ENCODE measurements around the gene ECD. TPM values are rescaled to one million over a fixed set of nuclear protein-coding genes. Genes with fewer than 3 reads are reported as not detected.

The ECD gene
- polyA plus RNA-seq, 12 donors, result 21.4 to 31.1 (median 25.3) TPM; not detected in 1

- DNase-seq, result no peak
These were observed 61.5 kb downstream of the ECD start for GRCh38 chr10:73106301-73106700.

- no peak for DNase-seq
These were observed 68.7 kb downstream of the ECD start for GRCh38 chr10:73099141-73099540.

DNA sequence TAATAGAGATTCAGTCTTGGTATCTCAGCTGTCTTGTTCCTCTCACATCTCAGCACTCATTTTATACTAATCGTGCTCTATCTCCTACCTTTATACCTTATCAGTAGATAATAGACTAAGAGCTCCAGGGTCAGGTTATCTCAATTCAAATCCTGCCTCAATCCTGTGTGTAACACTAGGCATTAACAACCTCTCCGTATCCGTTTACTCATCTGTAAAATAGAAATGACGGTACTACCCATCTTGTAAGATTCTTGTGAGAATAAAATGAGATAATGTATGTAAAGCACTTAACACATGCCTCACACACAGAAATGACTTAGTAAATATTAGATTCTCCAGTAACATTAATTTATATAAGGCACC lies 70.5 kb downstream of the ECD start:
- no peak for DNase-seq

DNA sequence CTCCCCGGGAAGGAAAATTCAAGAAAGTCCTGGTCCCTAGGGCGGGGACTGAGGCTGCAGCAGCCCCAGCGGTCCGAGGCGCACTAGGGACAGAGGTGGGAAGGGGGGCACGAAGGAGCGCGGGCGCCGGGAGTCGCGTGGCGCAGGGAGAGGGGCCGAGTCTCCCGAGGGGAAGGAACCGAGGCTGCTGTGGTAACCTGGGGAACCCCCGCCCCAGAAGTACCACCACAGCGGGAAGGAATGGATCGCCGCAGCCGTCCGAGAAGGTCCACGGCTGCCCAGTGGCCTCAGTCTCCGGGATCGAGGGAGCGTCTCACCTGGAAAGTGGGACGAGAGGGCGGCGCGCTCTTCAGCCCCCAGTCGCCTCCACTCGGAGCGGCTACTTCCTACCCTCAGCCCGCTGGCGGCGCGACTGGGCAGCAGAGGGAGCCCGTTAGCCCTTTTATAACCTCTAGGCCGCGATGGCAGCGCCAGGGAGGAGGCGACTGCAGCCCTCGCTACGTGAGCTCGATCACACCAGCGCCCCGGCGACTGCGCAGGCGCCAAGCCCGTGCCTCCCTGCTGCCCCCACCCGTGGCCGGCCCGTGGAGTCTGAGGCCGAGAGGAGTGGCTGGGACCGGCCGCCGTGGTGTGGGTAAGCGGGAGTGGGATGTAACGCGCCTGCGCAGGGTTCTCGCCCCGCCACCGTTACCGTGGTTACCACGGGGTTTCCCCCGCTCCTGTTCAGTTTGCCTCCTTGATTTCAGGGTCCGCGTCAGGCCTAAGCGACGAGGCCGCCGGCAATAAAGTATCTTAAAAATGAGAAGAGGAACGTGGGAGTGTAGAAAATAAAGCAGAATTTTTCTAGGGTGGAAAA lies 71.1 kb downstream of the ECD start, which contains the start of gene P4HA1:
Gene P4HA1 (minus strand): TSS at position 418 of the 856 bp plus-strand sequence. CDS start 21,983 bp downstream, outside the sequence.
- peak; percentile 98 for DNase-seq

- DNase-seq, result peak; percentile 81
These were observed 71.8 kb downstream of the ECD start for GRCh38 chr10:73096041-73096448.

DNA sequence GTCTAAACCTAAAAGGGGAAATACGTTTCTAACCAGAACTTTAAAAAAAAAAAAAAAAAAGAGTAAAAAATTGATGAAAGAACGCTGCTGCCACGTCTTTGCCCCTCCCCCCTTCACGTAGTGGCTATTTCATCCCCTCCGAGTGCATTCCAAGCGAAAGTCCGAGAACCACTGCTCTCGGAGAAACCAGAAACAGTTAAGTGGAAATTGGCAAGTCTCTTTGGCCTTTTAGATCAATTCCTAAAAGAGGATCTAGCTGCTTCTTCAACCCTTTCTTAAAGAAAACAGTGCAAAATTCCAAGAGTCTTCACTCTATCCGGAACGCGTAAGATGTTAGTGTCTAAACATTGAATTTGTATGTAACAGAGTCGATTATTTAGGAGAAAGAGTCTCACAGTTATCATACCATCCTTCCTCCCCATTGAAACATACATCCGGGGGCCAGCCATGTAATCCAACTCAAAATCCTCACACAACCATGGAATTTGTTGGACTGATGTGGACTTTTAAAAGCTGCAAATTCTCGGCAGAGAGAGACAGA lies 72.3 kb downstream of the ECD start:
- DNase-seq, result peak; percentile 90

DNA sequence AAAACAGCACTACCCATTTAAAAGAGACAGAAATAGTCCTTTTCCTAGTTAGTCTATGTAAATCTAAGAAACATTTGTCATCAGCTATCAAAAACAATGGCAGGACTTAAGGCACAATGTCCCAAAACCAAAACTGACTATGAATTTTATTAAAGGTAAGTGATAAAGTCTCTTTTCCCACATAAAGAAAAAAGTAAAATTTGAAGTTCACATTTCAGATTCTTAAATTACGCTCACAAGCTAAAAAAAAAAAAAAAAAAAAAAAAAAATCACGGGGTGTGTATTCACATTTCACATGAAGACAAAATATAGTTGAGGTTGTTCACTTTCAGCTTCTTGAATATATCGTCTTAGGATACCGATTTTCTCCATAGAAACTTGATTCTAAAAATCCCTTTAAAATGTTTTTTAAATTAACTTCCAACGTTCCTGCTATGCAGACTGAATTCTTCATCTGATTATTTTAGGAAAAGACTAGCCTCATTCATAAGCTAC lies 72.8 kb downstream of the ECD start:
- DNase-seq, result peak; percentile 17

- peak; percentile 35 for DNase-seq
These were observed 73.6 kb downstream of the ECD start for GRCh38 chr10:73093922-73094850.

DNA sequence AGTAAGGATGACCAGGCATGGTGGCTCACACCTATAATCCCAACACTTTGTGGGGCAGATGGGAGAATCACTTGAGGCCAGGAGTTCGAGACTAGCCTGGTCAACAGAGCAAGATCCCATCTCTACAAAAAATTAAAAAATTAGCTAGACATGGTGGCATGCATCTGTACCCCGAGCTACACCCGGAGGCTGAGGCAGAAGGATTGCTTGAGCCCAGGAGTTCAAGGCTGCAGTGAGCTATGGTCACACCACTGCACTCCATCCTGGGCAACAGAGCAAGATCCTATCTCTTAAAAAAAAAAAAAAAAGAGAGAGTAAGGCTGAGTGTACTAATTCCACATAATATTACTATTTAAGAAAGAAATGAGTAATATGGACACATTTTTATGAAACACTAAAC lies 75.0 kb downstream of the ECD start:
- DNase-seq, result no peak

DNA sequence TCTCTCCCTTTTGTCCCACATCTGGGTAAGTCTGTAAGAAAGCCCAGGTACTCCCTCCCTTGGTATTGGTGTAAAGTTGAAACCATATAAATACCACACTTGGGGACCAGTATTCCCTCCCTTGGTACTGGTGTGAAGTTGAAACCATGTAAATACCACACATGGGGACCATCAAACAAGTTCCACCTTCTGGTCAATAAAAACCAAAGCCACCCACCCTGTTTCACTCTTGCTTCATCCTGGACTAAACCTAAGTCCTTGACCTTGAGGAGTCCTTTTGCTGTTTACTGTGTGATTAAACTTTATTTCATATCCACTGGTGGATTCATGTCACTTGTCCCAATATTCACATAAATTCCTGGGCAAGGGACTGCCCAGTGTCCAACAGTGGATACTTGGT lies 79.5 kb downstream of the ECD start:
- no peak for DNase-seq

GRCh38 chr10:73086816-73087215 lies 81.0 kb downstream of the ECD start:
- DNase-seq, result no peak

DNA sequence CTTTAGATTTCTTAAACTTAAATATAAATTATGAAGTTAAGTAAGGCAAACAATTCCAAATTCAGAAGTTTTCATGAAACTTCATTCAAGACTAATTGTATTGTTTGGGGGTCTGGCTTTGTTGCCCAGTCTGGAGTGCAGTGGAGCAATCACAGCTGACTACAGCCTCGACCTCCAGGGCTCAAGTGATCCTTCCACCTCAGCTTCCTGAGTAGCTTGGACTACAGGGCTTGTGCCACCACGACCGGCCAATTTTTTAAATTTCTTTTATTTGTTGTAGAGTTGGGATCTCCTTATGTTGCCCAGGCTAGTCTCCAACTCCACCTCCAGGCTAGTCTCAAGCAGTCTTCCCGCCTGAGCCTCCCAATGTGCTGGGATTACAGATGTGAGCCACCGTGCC lies 83.6 kb downstream of the ECD start:
- DNase-seq, result no peak

Other genes with a start within 250 kb of the ECD start
- under 1 TPM in 5 of 12 donors, not detected in 7; 0.16 to 0.53 (median 0.28) TPM for gene PLA2G12B, start 213.2 kb downstream of the ECD start, polyA plus RNA-seq (ENCODE audit: insufficient read length in 12 of 12)
- gene P4HA1, start 71.1 kb downstream of the ECD start, polyA plus RNA-seq (ENCODE audit: insufficient read length in 12 of 12), result 10 to 100 TPM in 11 of 12 donors, not detected in 1; 35.8 to 92.5 (median 65.9) TPM
- gene NUDT13, start 57.6 kb downstream of the ECD start, polyA plus RNA-seq (ENCODE audit: insufficient read length in 12 of 12), result 1 to 10 TPM in 10 of 12 donors, not detected in 2; 2.7 to 5.3 (median 3.5) TPM
- gene FAM149B1, start 111 bp upstream of the ECD start, polyA plus RNA-seq (ENCODE audit: insufficient read length in 12 of 12), result 10 to 100 TPM in 11 of 12 donors, not detected in 1; 19.7 to 41.7 (median 24.5) TPM
- 10 to 100 TPM in 11 of 12 donors, not detected in 1; 15.6 to 25.5 (median 21.3) TPM for gene DNAJC9, start 79.2 kb upstream of the ECD start, polyA plus RNA-seq (ENCODE audit: insufficient read length in 12 of 12)
- gene MRPS16, start 84.6 kb upstream of the ECD start, polyA plus RNA-seq (ENCODE audit: insufficient read length in 12 of 12), result 100 to 1,000 TPM in 1 of 12 donors, 10 to 100 TPM in 10, not detected in 1; 51.1 to 160 (median 67.6) TPM
- gene CFAP70, start 190.9 kb upstream of the ECD start, polyA plus RNA-seq (ENCODE audit: insufficient read length in 12 of 12), result 1 to 10 TPM in 7 of 12 donors, under 1 TPM in 3, not detected in 2; 0.64 to 3.5 (median 1.7) TPM
- 10 to 100 TPM in 11 of 12 donors, not detected in 1; 51.8 to 67.2 (median 60.4) TPM for gene ANXA7, start 246.1 kb upstream of the ECD start, polyA plus RNA-seq (ENCODE audit: insufficient read length in 12 of 12)

All from muscle of arm (tissue), 12 donors.